ENCODE results near the gene ABLIM1. TPM values are rescaled to one million over a fixed set of nuclear protein-coding genes. Genes with fewer than 3 reads are reported as not detected.
A peak's percentile ranks its signal among the peaks of the same experiment; 100 is the strongest.

The ABLIM1 gene
- total RNA-seq, 4 donors from 2014 or later, result 185 to 345 (median 304) TPM

GRCh38 chr10:114537736-114538135, 120.3 kb downstream of the ABLIM1 start:
- Histone ChIP-seq H3K36me3 (peaks cover 0 to 18% (median 0%) of the 10 kb centered on the region in 3 donors), H3K27ac (peak overlapping the region in 3 of 4 donors; percentile 63 to 90 (median 87)), H3K4me1 (peaks cover 30 to 62% (median 33%) of the 10 kb centered on the region in 3 donors), H3K27me3 (no peaks in the 10 kb centered on the region), H3K4me3 (no peak overlapping the region), H3K9me3 (no peaks in the 10 kb centered on the region)
- DNase-seq, result no peak
- intact Hi-C loops (cut with DNase I), result no loop called here
- TF ChIP-seq CTCF (IDR thresholded peaks at IDR 0.05), result no peak
- no peak for TF ChIP-seq POLR2A (IDR thresholded peaks at IDR 0.05)
- WGBS, 2 donors, result 75 to 76% methylated on average over 1 of the region's 1 CpG

GRCh38 chr10:114534571-114534981, 123.5 kb downstream of the ABLIM1 start:
- no peak overlapping the region for H3K27ac ChIP-seq
- 66 to 83% methylated on average over 6 of the region's 6 CpGs for WGBS, 2 donors
- no peak for TF ChIP-seq POLR2A (IDR thresholded peaks at IDR 0.05)
- TF ChIP-seq CTCF (IDR thresholded peaks at IDR 0.05), result no peak
- intact Hi-C loops (cut with DNase I), result no loop called here
- DNase-seq, result no peak
- H3K36me3 ChIP-seq, result peaks cover 0 to 29% (median 0%) of the 10 kb centered on the region in 3 donors
- H3K4me3 ChIP-seq, result no peak overlapping the region
- H3K4me1 ChIP-seq, result peaks cover 8 to 30% (median 9%) of the 10 kb centered on the region in 3 donors
- H3K9me3 ChIP-seq, result no peaks in the 10 kb centered on the region
- no peaks in the 10 kb centered on the region for H3K27me3 ChIP-seq

- intact Hi-C loops (cut with DNase I), result no loop called here
- no peak for DNase-seq
- TF ChIP-seq CTCF (IDR thresholded peaks at IDR 0.05) (no peak), POLR2A (IDR thresholded peaks at IDR 0.05) (no peak)
- H3K27ac ChIP-seq, result no peak overlapping the region
- H3K36me3 ChIP-seq, result peaks cover 0 to 29% (median 0%) of the 10 kb centered on the region in 3 donors
- WGBS, 2 donors, result 88 to 100% methylated on average over 1 to 5 of the region's 5 CpGs
- no peaks in the 10 kb centered on the region for H3K27me3 ChIP-seq
- no peaks in the 10 kb centered on the region for H3K9me3 ChIP-seq
- peaks cover 2 to 15% (median 2%) of the 10 kb centered on the region in 3 donors for H3K4me1 ChIP-seq
- H3K4me3 ChIP-seq, result no peak overlapping the region
Measured at GRCh38 chr10:114532226-114532625, 125.8 kb downstream of the ABLIM1 start.

GRCh38 chr10:114526504-114527238, 131.4 kb downstream of the ABLIM1 start:
- peak; percentile 57 for DNase-seq

More at GRCh38 chr10:114526504-114527238, 131.4 kb downstream of the ABLIM1 start:
- intact Hi-C loops (cut with DNase I), result no loop called here
- Histone ChIP-seq H3K36me3 (peaks cover 0 to under 1% (median 0%) of the 10 kb centered on the region in 3 donors), H3K4me1 (peaks cover 13 to 60% (median 30%) of the 10 kb centered on the region in 3 donors), H3K9me3 (no peaks in the 10 kb centered on the region), H3K4me3 (peak overlapping the region; percentile 46 to 66 (median 58)), H3K27me3 (no peaks in the 10 kb centered on the region), H3K27ac (peak overlapping the region; percentile 81 to 97 (median 92))
- TF ChIP-seq POLR2A (IDR thresholded peaks at IDR 0.05) (peak in 3 of 4 donors; percentile 90 to 95 (median 93)), CTCF (IDR thresholded peaks at IDR 0.05) (no peak)
- WGBS, 2 donors, result 2 to 14% methylated on average over 21 to 24 of the region's 24 CpGs
